GM19193 (cell line): ENCODE results near the gene COPB1.

Experiments used
- POLR2A ChIP-seq: IDR thresholded peaks from 4 replicates; pipeline ENCODE4 v1.6.1; 2011; ENCODE audit not compliant: insufficient read depth, insufficient read length; ENCODE audit errors: extremely low read depth

The COPB1 gene

GRCh38 chr11:14422052-14422813 lies 77.4 kb downstream of the COPB1 start:
- no peak for TF ChIP-seq POLR2A

GRCh38 chr11:14420223-14420622 lies 79.4 kb downstream of the COPB1 start:
- no peak for TF ChIP-seq POLR2A

- no peak for TF ChIP-seq POLR2A
Observed at GRCh38 chr11:14418801-14419417, 80.7 kb downstream of the COPB1 start.

GRCh38 chr11:14417617-14418374 lies 81.8 kb downstream of the COPB1 start:
- TF ChIP-seq POLR2A: no peak

DNA sequence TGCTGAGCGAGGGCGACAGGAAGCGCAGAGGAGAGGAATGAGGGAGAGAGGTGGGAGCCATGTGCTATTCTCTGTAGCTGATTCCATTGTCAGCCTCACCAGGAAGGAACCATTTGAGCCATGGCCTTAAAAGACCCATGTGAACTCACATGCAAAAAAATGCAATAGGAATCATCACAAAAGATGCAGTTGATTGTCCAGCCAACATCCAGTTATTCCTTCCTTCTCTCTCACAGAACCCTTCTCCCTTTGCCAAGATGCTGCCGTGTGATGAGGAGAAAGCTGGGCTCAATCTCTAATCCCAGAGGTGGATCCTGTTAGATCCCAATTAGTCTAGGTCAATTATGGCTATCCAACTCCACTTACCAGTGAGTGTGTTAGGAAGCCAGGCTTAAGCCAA lies 82.4 kb downstream of the COPB1 start:
- no peak for TF ChIP-seq POLR2A

GRCh38 chr11:14414470-14415461 lies 84.8 kb downstream of the COPB1 start:
- no peak for TF ChIP-seq POLR2A

- no peak for TF ChIP-seq POLR2A
Observed at GRCh38 chr11:14413307-14414069, 86.1 kb downstream of the COPB1 start.

DNA sequence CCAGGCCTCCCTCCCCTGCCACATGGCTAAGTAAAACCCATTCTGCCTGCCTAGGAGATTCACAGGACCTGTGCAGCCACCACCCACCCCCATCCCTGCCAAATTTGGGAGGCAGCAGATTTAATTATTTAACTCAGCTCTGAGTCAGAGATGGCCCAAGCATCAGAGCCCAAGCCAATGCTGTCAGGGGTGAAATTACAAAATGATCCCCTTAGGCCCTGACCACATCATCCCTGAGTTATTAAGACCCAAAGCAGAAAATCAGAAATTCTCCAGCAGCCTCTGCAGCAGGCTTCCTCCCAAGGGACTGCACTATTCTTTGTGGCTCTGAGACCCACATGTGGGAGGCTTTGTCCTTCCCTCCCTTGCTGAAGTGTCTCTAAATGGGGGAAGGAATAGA lies 87.8 kb downstream of the COPB1 start:
- no peak for TF ChIP-seq POLR2A

GRCh38 chr11:14409891-14410290 lies 89.7 kb downstream of the COPB1 start:
- TF ChIP-seq POLR2A: no peak

DNA sequence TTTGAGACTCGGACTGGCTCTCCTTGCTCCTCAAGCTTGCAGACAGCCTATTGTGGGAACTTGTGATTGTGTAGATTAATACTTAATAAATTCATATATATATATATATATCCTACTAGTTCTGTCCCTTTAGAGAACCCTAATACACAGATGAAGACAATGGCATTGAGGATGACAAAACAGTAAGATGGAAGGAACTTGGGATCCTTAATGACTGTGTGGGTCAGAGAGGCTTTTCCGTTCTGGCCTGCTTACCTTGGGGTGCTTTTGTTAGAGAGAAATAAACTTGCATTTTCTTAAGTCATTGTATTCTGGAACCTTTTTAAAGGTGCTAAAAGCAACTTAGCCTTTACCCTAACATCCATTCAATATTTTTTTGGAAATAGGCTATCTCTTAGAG lies 91.0 kb downstream of the COPB1 start:
- TF ChIP-seq POLR2A: no peak
